ENCODE results near the gene CLEC16A.

Gene CLEC16A

GRCh38 chr16:11057711-11058345 is 113.5 kb downstream of the CLEC16A start:
- no peaks in the 10 kb centered on the region for H3K27me3 ChIP-seq (ENCODE audit: insufficient read depth, low read depth)
- H3K4me2 ChIP-seq = no peak overlapping the region
- H4K20me1 ChIP-seq (ENCODE audit: insufficient read depth) = no peaks in the 10 kb centered on the region
- no peak for TF ChIP-seq CTCF (conservative IDR thresholded peaks at IDR 0.05; ENCODE audit: low read depth, low read length)
- no peak overlapping the region for H3K9ac ChIP-seq
- no peaks in the 10 kb centered on the region for H3K36me3 ChIP-seq (ENCODE audit: insufficient read depth)
- H3K79me2 ChIP-seq (ENCODE audit: insufficient read depth, low read depth) = no peaks in the 10 kb centered on the region
- H3K4me3 ChIP-seq (IDR thresholded peaks at IDR 0.05; ENCODE audit: insufficient read depth, low read depth, low read length) = no peak overlapping the region
- peaks cover 12% of the 10 kb centered on the region for H3K4me1 ChIP-seq (ENCODE audit: low read depth, poor library complexity, severe bottlenecking)
- H2AFZ ChIP-seq (ENCODE audit: low read depth) = no peak overlapping the region
- H3K27ac ChIP-seq = no peak overlapping the region

- H3K79me2 ChIP-seq (ENCODE audit: insufficient read depth, low read depth) = no peaks in the 10 kb centered on the region
- no peak overlapping the region for H3K4me3 ChIP-seq (IDR thresholded peaks at IDR 0.05; ENCODE audit: insufficient read depth, low read depth, low read length)
- no peak overlapping the region for H2AFZ ChIP-seq (ENCODE audit: low read depth)
- H3K9ac ChIP-seq = no peak overlapping the region
- H4K20me1 ChIP-seq (ENCODE audit: insufficient read depth) = no peaks in the 10 kb centered on the region
- H3K36me3 ChIP-seq (ENCODE audit: insufficient read depth) = no peaks in the 10 kb centered on the region
- H3K27me3 ChIP-seq (ENCODE audit: insufficient read depth, low read depth) = no peaks in the 10 kb centered on the region
- H3K4me1 ChIP-seq (ENCODE audit: low read depth, poor library complexity, severe bottlenecking) = peaks cover 12% of the 10 kb centered on the region
- H3K27ac ChIP-seq = no peak overlapping the region
- H3K4me2 ChIP-seq = no peak overlapping the region
- TF ChIP-seq CTCF (conservative IDR thresholded peaks at IDR 0.05; ENCODE audit: low read depth, low read length) = no peak
Measured at GRCh38 chr16:11058832-11059231, 114.5 kb downstream of the CLEC16A start.

GRCh38 chr16:11059588-11059987 is 115.2 kb downstream of the CLEC16A start:
- no peak for TF ChIP-seq CTCF (conservative IDR thresholded peaks at IDR 0.05; ENCODE audit: low read depth, low read length)
- no peaks in the 10 kb centered on the region for H3K27me3 ChIP-seq (ENCODE audit: insufficient read depth, low read depth)
- no peaks in the 10 kb centered on the region for H4K20me1 ChIP-seq (ENCODE audit: insufficient read depth)
- no peaks in the 10 kb centered on the region for H3K36me3 ChIP-seq (ENCODE audit: insufficient read depth)
- H3K79me2 ChIP-seq (ENCODE audit: insufficient read depth, low read depth) = no peaks in the 10 kb centered on the region
- H3K4me3 ChIP-seq (IDR thresholded peaks at IDR 0.05; ENCODE audit: insufficient read depth, low read depth, low read length) = no peak overlapping the region
- H3K4me2 ChIP-seq = no peak overlapping the region
- peaks cover 12% of the 10 kb centered on the region for H3K4me1 ChIP-seq (ENCODE audit: low read depth, poor library complexity, severe bottlenecking)
- H2AFZ ChIP-seq (ENCODE audit: low read depth) = no peak overlapping the region
- H3K27ac ChIP-seq = no peak overlapping the region
- H3K9ac ChIP-seq = no peak overlapping the region

- H3K27ac ChIP-seq = no peak overlapping the region
- no peaks in the 10 kb centered on the region for H3K79me2 ChIP-seq (ENCODE audit: insufficient read depth, low read depth)
- no peak overlapping the region for H2AFZ ChIP-seq (ENCODE audit: low read depth)
- no peak for TF ChIP-seq CTCF (conservative IDR thresholded peaks at IDR 0.05; ENCODE audit: low read depth, low read length)
- H3K27me3 ChIP-seq (ENCODE audit: insufficient read depth, low read depth) = no peaks in the 10 kb centered on the region
- H3K4me2 ChIP-seq = no peak overlapping the region
- no peaks in the 10 kb centered on the region for H4K20me1 ChIP-seq (ENCODE audit: insufficient read depth)
- no peak overlapping the region for H3K9ac ChIP-seq
- no peaks in the 10 kb centered on the region for H3K36me3 ChIP-seq (ENCODE audit: insufficient read depth)
- no peak overlapping the region for H3K4me3 ChIP-seq (IDR thresholded peaks at IDR 0.05; ENCODE audit: insufficient read depth, low read depth, low read length)
- peaks cover 12% of the 10 kb centered on the region for H3K4me1 ChIP-seq (ENCODE audit: low read depth, poor library complexity, severe bottlenecking)
Measured at GRCh38 chr16:11060364-11060763, 116.0 kb downstream of the CLEC16A start.
